ENCODE measurements around the gene NDUFA7. TPM values are rescaled to one million over a fixed set of nuclear protein-coding genes. Genes with fewer than 3 reads are reported as not detected.

Gene NDUFA7
- total RNA-seq, 1 experiment from 2014 or later = 76.4 TPM

DNA sequence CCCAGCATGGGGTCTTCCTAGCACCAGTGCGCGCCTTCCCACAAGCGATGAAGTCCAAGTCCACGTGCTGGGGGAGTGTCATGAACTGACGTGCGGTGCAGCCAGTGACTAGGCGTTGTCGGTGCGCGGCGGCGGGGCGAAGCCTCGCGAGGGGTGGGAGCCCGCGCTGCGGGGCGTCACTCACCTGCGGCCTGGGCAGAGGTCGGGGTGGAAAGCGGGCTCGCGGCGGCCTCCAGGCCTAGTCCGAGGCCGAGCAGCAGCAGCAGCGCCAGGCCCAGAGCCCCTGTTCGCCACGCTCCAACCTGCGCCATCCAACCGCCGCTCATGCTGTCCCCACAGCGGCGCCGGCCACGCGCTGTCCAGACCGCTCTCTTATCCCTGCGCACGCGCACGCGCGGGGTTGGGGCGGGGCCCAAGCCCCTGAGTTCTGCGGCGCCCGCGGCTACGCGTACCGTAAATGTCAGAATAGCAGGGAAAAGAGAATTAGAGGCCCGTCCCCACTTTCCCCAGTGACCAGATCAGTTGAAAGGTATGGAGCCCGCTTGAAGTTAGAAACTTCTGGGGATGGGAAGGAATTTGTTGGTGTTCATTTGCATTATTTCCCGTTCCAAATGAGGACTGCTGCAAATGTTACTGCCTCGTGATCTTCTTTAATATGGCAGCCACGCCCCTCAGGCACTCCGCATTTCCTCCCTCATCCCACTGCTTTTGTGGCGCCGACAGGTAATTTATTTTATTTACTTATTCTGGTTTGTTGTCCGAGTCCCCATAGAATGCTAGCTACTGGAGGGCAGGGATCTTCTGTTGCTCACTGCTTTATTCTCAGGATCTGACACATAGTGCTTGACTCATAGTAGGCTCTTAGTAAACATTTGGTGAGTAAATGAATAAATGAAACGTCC lies 13.0 kb downstream of the NDUFA7 start, which contains the start of gene CD320 (continued):
- TF ChIP-seq, protein P1, sequence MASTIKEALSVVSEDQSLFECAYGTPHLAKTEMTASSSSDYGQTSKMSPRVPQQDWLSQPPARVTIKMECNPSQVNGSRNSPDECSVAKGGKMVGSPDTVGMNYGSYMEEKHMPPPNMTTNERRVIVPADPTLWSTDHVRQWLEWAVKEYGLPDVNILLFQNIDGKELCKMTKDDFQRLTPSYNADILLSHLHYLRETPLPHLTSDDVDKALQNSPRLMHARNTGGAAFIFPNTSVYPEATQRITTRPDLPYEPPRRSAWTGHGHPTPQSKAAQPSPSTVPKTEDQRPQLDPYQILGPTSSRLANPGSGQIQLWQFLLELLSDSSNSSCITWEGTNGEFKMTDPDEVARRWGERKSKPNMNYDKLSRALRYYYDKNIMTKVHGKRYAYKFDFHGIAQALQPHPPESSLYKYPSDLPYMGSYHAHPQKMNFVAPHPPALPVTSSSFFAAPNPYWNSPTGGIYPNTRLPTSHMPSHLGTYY (CRISPR knock-in tag; IDR thresholded peaks at IDR 0.05) = 0 out of 2 replicates have a peak, but pooled peaks have one; percentile 21
- TF ChIP-seq SMAD3 (CRISPR knock-in tag; IDR thresholded peaks at IDR 0.05; ENCODE audit: borderline replicate concordance) (no peak), ZNF219 (CRISPR knock-in tag; IDR thresholded peaks at IDR 0.05; ENCODE audit: borderline replicate concordance) (0 out of 2 replicates have a peak, but pooled peaks have one; percentile 68), TEAD4 (CRISPR knock-in tag; IDR thresholded peaks at IDR 0.05) (0 out of 2 replicates have a peak, but pooled peaks have one; percentile 61), ZNF416 (CRISPR knock-in tag; IDR thresholded peaks at IDR 0.05) (peak; percentile 90), NFATC4 (CRISPR knock-in tag; IDR thresholded peaks at IDR 0.05) (no peak), ZNF121 (CRISPR knock-in tag; IDR thresholded peaks at IDR 0.05) (no peak), NR3C1 (CRISPR knock-in tag; conservative IDR thresholded peaks at IDR 0.05; ENCODE audit: low read depth) (no peak), CREM (CRISPR knock-in tag; IDR thresholded peaks at IDR 0.05) (peak; percentile 82; the same call in 1 of the 2 replicates), IRF2 (CRISPR knock-in tag; IDR thresholded peaks at IDR 0.05; ENCODE audit: borderline replicate concordance, low read depth) (peak; percentile 66; the same call in 1 of the 2 replicates), JAZF1 (CRISPR knock-in tag; IDR thresholded peaks at IDR 0.05) (no peak), ETV6 (CRISPR knock-in tag; IDR thresholded peaks at IDR 0.05) (peak; percentile 71; the same call in 1 of the 2 replicates), CBFB (CRISPR knock-in tag; IDR thresholded peaks at IDR 0.05; ENCODE audit: low read depth) (no peak), ZNF138 (CRISPR knock-in tag; conservative IDR thresholded peaks at IDR 0.05) (0 out of 2 replicates have a peak, but pooled peaks have one; percentile 80), CREB1 (CRISPR knock-in tag; IDR thresholded peaks at IDR 0.05) (no peak), MYBL2 (CRISPR knock-in tag; IDR thresholded peaks at IDR 0.05) (peak; percentile 85), ESRRA (CRISPR knock-in tag; IDR thresholded peaks at IDR 0.05; ENCODE audit: borderline replicate concordance) (peak; percentile 77; the same call in 1 of the 2 replicates), TCF7 (CRISPR knock-in tag; IDR thresholded peaks at IDR 0.05; ENCODE audit: low read depth) (no peak), TEAD1 (CRISPR knock-in tag; IDR thresholded peaks at IDR 0.05) (peak; percentile 73; the same call in 1 of the 2 replicates), FOXP1 (CRISPR knock-in tag; IDR thresholded peaks at IDR 0.05; ENCODE audit: borderline replicate concordance) (peak; percentile 92; the same call in 1 of the 2 replicates)
- TF ChIP-seq, protein P2, sequence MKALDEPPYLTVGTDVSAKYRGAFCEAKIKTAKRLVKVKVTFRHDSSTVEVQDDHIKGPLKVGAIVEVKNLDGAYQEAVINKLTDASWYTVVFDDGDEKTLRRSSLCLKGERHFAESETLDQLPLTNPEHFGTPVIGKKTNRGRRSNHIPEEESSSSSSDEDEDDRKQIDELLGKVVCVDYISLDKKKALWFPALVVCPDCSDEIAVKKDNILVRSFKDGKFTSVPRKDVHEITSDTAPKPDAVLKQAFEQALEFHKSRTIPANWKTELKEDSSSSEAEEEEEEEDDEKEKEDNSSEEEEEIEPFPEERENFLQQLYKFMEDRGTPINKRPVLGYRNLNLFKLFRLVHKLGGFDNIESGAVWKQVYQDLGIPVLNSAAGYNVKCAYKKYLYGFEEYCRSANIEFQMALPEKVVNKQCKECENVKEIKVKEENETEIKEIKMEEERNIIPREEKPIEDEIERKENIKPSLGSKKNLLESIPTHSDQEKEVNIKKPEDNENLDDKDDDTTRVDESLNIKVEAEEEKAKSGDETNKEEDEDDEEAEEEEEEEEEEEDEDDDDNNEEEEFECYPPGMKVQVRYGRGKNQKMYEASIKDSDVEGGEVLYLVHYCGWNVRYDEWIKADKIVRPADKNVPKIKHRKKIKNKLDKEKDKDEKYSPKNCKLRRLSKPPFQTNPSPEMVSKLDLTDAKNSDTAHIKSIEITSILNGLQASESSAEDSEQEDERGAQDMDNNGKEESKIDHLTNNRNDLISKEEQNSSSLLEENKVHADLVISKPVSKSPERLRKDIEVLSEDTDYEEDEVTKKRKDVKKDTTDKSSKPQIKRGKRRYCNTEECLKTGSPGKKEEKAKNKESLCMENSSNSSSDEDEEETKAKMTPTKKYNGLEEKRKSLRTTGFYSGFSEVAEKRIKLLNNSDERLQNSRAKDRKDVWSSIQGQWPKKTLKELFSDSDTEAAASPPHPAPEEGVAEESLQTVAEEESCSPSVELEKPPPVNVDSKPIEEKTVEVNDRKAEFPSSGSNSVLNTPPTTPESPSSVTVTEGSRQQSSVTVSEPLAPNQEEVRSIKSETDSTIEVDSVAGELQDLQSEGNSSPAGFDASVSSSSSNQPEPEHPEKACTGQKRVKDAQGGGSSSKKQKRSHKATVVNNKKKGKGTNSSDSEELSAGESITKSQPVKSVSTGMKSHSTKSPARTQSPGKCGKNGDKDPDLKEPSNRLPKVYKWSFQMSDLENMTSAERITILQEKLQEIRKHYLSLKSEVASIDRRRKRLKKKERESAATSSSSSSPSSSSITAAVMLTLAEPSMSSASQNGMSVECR (CRISPR knock-in tag; IDR thresholded peaks at IDR 0.05; ENCODE audit: borderline replicate concordance) = peak; percentile 84; the same call in 1 of the 2 replicates
- TF ChIP-seq, protein P3, sequence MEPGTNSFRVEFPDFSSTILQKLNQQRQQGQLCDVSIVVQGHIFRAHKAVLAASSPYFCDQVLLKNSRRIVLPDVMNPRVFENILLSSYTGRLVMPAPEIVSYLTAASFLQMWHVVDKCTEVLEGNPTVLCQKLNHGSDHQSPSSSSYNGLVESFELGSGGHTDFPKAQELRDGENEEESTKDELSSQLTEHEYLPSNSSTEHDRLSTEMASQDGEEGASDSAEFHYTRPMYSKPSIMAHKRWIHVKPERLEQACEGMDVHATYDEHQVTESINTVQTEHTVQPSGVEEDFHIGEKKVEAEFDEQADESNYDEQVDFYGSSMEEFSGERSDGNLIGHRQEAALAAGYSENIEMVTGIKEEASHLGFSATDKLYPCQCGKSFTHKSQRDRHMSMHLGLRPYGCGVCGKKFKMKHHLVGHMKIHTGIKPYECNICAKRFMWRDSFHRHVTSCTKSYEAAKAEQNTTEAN (CRISPR knock-in tag; IDR thresholded peaks at IDR 0.05) = no peak; the same call in none of the 2 replicates
- TF ChIP-seq, protein P4, sequence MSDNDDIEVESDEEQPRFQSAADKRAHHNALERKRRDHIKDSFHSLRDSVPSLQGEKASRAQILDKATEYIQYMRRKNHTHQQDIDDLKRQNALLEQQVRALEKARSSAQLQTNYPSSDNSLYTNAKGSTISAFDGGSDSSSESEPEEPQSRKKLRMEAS (CRISPR knock-in tag; IDR thresholded peaks at IDR 0.05) = peak; percentile 97
- TF ChIP-seq, protein P5, sequence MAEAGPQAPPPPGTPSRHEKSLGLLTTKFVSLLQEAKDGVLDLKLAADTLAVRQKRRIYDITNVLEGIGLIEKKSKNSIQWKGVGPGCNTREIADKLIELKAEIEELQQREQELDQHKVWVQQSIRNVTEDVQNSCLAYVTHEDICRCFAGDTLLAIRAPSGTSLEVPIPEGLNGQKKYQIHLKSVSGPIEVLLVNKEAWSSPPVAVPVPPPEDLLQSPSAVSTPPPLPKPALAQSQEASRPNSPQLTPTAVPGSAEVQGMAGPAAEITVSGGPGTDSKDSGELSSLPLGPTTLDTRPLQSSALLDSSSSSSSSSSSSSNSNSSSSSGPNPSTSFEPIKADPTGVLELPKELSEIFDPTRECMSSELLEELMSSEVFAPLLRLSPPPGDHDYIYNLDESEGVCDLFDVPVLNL (CRISPR knock-in tag; IDR thresholded peaks at IDR 0.05; ENCODE audit: borderline replicate concordance, low read depth) = no peak
- TF ChIP-seq, protein P6, sequence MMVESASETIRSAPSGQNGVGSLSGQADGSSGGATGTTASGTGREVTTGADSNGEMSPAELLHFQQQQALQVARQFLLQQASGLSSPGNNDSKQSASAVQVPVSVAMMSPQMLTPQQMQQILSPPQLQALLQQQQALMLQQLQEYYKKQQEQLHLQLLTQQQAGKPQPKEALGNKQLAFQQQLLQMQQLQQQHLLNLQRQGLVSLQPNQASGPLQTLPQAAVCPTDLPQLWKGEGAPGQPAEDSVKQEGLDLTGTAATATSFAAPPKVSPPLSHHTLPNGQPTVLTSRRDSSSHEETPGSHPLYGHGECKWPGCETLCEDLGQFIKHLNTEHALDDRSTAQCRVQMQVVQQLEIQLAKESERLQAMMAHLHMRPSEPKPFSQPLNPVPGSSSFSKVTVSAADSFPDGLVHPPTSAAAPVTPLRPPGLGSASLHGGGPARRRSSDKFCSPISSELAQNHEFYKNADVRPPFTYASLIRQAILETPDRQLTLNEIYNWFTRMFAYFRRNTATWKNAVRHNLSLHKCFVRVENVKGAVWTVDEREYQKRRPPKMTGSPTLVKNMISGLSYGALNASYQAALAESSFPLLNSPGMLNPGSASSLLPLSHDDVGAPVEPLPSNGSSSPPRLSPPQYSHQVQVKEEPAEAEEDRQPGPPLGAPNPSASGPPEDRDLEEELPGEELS (CRISPR knock-in tag; IDR thresholded peaks at IDR 0.05) = peak; percentile 78
- TF ChIP-seq, protein P7, sequence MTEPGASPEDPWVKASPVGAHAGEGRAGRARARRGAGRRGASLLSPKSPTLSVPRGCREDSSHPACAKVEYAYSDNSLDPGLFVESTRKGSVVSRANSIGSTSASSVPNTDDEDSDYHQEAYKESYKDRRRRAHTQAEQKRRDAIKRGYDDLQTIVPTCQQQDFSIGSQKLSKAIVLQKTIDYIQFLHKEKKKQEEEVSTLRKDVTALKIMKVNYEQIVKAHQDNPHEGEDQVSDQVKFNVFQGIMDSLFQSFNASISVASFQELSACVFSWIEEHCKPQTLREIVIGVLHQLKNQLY (CRISPR knock-in tag; IDR thresholded peaks at IDR 0.05) = no peak

Data from WTC11 (cell line).